HEK293 (cell line): Measurements from ENCODE around the gene ACOT7.

Experiments used
- CTCF ChIA-PET: fragments of 350-600 bp; formaldehyde crosslinking; extraction: SDS; loops from one replicate; lab custom pipeline; 2021; ENCODE audit warnings: antibody characterized with exemption; lab: Yijun Ruan, JAX
- POLR2A ChIA-PET: fragments of 300-600 bp; formaldehyde crosslinking; extraction: SDS; loops from one replicate; lab custom pipeline; 2020; ENCODE audit warnings: antibody characterized with exemption, inconsistent platforms; lab: Yijun Ruan, JAX
- H3K27ac ChIP-seq: fragments of 200-500 bp; sonication (Bioruptor generic); 2 replicates; pipeline ENCODE4 v1.5.1; 2014; ENCODE audit warnings: low read depth, low read length, control low read depth, inconsistent platforms; ENCODE audit errors: extremely low read depth
- H3K36me3 ChIP-seq, 2 experiments: fragments of 200-500 bp in 1 of 2; sonication (Bioruptor generic) in 1 of 2; 1 replicate in 1 of 2; 2 replicates in 1 of 2; pipeline ENCODE4 v1.5.1; 2014 to 2017; ENCODE audit warnings: inconsistent platforms in 2 of 2, low read length in 2 of 2; ENCODE audit not compliant: control insufficient read depth in 2 of 2, insufficient read depth in 1 of 2
- H3K4me1 ChIP-seq: fragments of 200-500 bp; sonication (Bioruptor generic); 2 replicates; pipeline ENCODE4 v1.5.1; 2014; ENCODE audit warnings: mild to moderate bottlenecking, low read length, inconsistent platforms; ENCODE audit not compliant: control insufficient read depth, insufficient read depth
- H3K4me3 ChIP-seq: 2 replicates; pipeline ENCODE4 v1.5.1; 2011; ENCODE audit warnings: low read depth, mild to moderate bottlenecking, control low read depth, low read length, moderate library complexity
- H3K9me3 ChIP-seq: fragments of 200-500 bp; sonication (Bioruptor generic); 2 replicates; pipeline ENCODE4 v1.5.1; 2014; ENCODE audit warnings: low read depth, low read length, inconsistent platforms; ENCODE audit not compliant: control insufficient read depth, insufficient read depth
- GLIS1 ChIP-seq: fragments of 450-650 bp; formaldehyde crosslinking; IDR thresholded peaks from 2 replicates; pipeline ENCODE4 v1.5.1; 2016; ENCODE audit warnings: missing biosample characterization, missing genetic modification characterization
- SP7 ChIP-seq: fragments of 450-650 bp; formaldehyde crosslinking; IDR thresholded peaks from 2 replicates; pipeline ENCODE4 v1.5.1; 2016; ENCODE audit warnings: missing biosample characterization, missing genetic modification characterization
- TCF7L2 ChIP-seq: IDR thresholded peaks from 2 replicates; pipeline ENCODE4 v1.6.1; 2011; ENCODE audit warnings: low read depth, mild to moderate bottlenecking, inconsistent platforms, low read length, moderate library complexity, borderline replicate concordance
- ZBTB1 ChIP-seq: fragments of 450-650 bp; formaldehyde crosslinking; IDR thresholded peaks from 2 replicates; pipeline ENCODE4 v1.5.1; 2016; ENCODE audit warnings: missing biosample characterization, missing genetic modification characterization
- ZBTB11 ChIP-seq: fragments of 450-650 bp; formaldehyde crosslinking; conservative IDR thresholded peaks from 2 replicates; pipeline ENCODE4 v1.5.1; 2016; ENCODE audit warnings: low read depth, missing biosample characterization, missing genetic modification characterization
- ZNF114 ChIP-seq: fragments of 450-650 bp; formaldehyde crosslinking; IDR thresholded peaks from 2 replicates; pipeline ENCODE4 v1.5.0; 2017; ENCODE audit warnings: missing biosample characterization, missing genetic modification characterization
- ZNF157 ChIP-seq: fragments of 450-650 bp; formaldehyde crosslinking; IDR thresholded peaks from 2 replicates; pipeline ENCODE4 v1.5.1; 2016; ENCODE audit warnings: missing biosample characterization, missing genetic modification characterization
- ZNF16 ChIP-seq: fragments of 450-650 bp; formaldehyde crosslinking; IDR thresholded peaks from 2 replicates; pipeline ENCODE4 v1.5.1; 2016; ENCODE audit warnings: low read depth, missing biosample characterization, missing genetic modification characterization
- ZNF335 ChIP-seq: fragments of 450-650 bp; formaldehyde crosslinking; conservative IDR thresholded peaks from 2 replicates; pipeline ENCODE4 v1.5.1; 2016; ENCODE audit warnings: missing biosample characterization, missing genetic modification characterization
- ZNF488 ChIP-seq: fragments of 450-650 bp; formaldehyde crosslinking; IDR thresholded peaks from 2 replicates; pipeline ENCODE4 v1.5.1; 2016; ENCODE audit warnings: missing biosample characterization, missing genetic modification characterization
- ZNF518A ChIP-seq: fragments of 450-650 bp; formaldehyde crosslinking; conservative IDR thresholded peaks from 2 replicates; pipeline ENCODE4 v1.5.1; 2016; ENCODE audit warnings: low read depth, missing biosample characterization, missing genetic modification characterization
- ZNF560 ChIP-seq: fragments of 450-650 bp; formaldehyde crosslinking; IDR thresholded peaks from 2 replicates; pipeline ENCODE4 v1.5.1; 2017; ENCODE audit warnings: missing biosample characterization, missing genetic modification characterization, borderline replicate concordance
- ZNF654 ChIP-seq: fragments of 450-650 bp; formaldehyde crosslinking; IDR thresholded peaks from 2 replicates; pipeline ENCODE4 v1.5.1; 2016; ENCODE audit warnings: low read depth, missing biosample characterization, missing genetic modification characterization
- ZNF785 ChIP-seq: fragments of 450-650 bp; formaldehyde crosslinking; IDR thresholded peaks from 2 replicates; pipeline ENCODE4 v1.5.1; 2016; ENCODE audit warnings: missing biosample characterization, missing genetic modification characterization
- ZNF837 ChIP-seq: fragments of 450-650 bp; formaldehyde crosslinking; IDR thresholded peaks from 2 replicates; pipeline ENCODE4 v1.5.1; 2016; ENCODE audit warnings: missing biosample characterization, missing genetic modification characterization
- ZNF843 ChIP-seq: fragments of 450-650 bp; formaldehyde crosslinking; IDR thresholded peaks from 2 replicates; pipeline ENCODE4 v1.5.1; 2016; ENCODE audit warnings: missing biosample characterization, missing genetic modification characterization
- TF ChIP-seq, protein P1 (sequence below): fragments of 450-650 bp; formaldehyde crosslinking; IDR thresholded peaks from 2 replicates; pipeline ENCODE4 v1.5.1; 2016; ENCODE audit warnings: missing biosample characterization, missing genetic modification characterization
- TF ChIP-seq, protein P2 (sequence below): fragments of 450-650 bp; formaldehyde crosslinking; IDR thresholded peaks from 2 replicates; pipeline ENCODE4 v1.5.1; 2016; ENCODE audit warnings: missing biosample characterization, missing genetic modification characterization
- TF ChIP-seq, protein P3 (sequence below): fragments of 450-650 bp; formaldehyde crosslinking; IDR thresholded peaks from 2 replicates; pipeline ENCODE4 v1.5.1; 2016; ENCODE audit warnings: missing biosample characterization, missing genetic modification characterization

ACOT7 gene

DNA sequence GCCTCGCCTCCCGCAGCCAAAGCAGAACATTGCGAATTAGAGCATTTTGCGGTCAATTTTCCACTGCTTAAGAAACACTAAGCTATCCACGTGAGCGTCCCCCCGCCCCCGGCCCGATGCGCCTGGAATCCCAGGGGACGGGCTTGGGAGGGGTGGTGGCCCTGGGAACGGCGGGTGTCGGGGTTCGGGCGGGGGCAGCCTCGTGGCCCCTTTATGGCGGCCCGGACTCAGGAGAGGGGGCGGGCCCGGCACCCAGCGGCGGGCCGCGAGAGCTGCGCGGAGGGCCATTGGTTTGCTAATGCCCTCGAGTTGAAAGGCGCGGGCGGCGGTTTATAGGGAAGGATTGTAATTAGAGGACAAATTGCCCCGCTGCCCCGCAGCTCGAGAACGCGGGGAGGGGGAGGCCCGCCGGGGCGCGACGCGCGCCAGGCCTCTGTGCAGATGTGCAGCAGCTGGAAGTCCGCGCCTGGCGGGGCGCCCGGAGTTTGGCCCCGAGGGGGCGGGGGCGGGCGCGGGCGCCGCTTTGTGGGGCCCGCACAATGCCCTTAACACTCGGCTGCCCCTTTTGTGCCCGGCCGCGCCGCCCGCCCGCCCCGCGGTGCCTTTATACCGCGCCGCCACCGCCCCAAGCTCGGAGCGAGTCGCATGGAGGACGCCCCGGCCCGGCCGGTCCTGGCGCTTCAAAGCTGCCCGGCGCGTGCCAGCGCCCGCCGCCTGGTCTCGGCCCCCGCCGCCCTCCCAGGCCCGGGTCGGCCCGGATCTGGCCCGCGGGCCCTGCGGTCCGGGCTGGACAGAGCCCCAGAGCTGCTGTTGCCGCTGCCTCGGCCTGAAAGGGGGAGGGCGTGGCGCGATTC, 151.5 kb downstream of the ACOT7 start (continued):
- TF ChIP-seq ZNF785 (tag by site-specific recombination) (no peak), GLIS1 (no peak; the same call in 1 of the 2 replicates), ZNF16 (no peak), ZNF837 (tag by site-specific recombination) (no peak), TCF7L2 (no peak), SP7 (0 out of 2 replicates have a peak, but pooled peaks have one; percentile 26), ZNF335 (tag by site-specific recombination) (peak; percentile 24; the same call in 1 of the 2 replicates)
- TF ChIP-seq, protein P1, sequence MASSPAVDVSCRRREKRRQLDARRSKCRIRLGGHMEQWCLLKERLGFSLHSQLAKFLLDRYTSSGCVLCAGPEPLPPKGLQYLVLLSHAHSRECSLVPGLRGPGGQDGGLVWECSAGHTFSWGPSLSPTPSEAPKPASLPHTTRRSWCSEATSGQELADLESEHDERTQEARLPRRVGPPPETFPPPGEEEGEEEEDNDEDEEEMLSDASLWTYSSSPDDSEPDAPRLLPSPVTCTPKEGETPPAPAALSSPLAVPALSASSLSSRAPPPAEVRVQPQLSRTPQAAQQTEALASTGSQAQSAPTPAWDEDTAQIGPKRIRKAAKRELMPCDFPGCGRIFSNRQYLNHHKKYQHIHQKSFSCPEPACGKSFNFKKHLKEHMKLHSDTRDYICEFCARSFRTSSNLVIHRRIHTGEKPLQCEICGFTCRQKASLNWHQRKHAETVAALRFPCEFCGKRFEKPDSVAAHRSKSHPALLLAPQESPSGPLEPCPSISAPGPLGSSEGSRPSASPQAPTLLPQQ (tag by site-specific recombination) = 0 out of 2 replicates have a peak, but pooled peaks have one; percentile 44
- TF ChIP-seq, protein P2, sequence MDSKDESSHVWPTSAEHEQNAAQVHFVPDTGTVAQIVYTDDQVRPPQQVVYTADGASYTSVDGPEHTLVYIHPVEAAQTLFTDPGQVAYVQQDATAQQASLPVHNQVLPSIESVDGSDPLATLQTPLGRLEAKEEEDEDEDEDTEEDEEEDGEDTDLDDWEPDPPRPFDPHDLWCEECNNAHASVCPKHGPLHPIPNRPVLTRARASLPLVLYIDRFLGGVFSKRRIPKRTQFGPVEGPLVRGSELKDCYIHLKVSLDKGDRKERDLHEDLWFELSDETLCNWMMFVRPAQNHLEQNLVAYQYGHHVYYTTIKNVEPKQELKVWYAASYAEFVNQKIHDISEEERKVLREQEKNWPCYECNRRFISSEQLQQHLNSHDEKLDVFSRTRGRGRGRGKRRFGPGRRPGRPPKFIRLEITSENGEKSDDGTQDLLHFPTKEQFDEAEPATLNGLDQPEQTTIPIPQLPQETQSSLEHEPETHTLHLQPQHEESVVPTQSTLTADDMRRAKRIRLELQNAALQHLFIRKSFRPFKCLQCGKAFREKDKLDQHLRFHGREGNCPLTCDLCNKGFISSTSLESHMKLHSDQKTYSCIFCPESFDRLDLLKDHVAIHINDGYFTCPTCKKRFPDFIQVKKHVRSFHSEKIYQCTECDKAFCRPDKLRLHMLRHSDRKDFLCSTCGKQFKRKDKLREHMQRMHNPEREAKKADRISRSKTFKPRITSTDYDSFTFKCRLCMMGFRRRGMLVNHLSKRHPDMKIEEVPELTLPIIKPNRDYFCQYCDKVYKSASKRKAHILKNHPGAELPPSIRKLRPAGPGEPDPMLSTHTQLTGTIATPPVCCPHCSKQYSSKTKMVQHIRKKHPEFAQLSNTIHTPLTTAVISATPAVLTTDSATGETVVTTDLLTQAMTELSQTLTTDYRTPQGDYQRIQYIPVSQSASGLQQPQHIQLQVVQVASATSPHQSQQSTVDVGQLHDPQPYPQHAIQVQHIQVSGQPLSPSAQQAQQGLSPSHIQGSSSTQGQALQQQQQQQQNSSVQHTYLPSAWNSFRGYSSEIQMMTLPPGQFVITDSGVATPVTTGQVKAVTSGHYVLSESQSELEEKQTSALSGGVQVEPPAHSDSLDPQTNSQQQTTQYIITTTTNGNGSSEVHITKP (tag by site-specific recombination) = no peak

GRCh38 chr1:6241107-6241886, 152.3 kb downstream of the ACOT7 start:
- ChIA-PET CTCF (interaction anchor here (1.3 to 2.1 kb wide), 2 partner anchors 36 to 102 kb away, joined by 4 to 8 read pairs; no protein-coding TSS in a partner anchor), POLR2A (no interaction called here)
- Histone ChIP-seq H3K36me3 (no peaks in the 10 kb centered on the region), H3K4me1 (no peaks in the 10 kb centered on the region; the same call in 1 of the 2 replicates), H3K9me3 (no peaks in the 10 kb centered on the region), H3K27ac (no peak overlapping the region), H3K4me3 (no peak overlapping the region)
- TF ChIP-seq ZNF560 (tag by site-specific recombination) (no peak), ZNF114 (tag by site-specific recombination) (no peak), ZNF843 (tag by site-specific recombination) (no peak), ZNF518A (tag by site-specific recombination) (no peak), ZBTB1 (tag by site-specific recombination) (no peak), ZNF488 (tag by site-specific recombination) (no peak), ZBTB11 (tag by site-specific recombination) (no peak), ZNF157 (tag by site-specific recombination) (no peak), ZNF654 (tag by site-specific recombination) (no peak)
- TF ChIP-seq, protein P3, sequence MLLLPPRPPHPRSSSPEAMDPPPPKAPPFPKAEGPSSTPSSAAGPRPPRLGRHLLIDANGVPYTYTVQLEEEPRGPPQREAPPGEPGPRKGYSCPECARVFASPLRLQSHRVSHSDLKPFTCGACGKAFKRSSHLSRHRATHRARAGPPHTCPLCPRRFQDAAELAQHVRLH (tag by site-specific recombination) = no peak
